K562 (cell line): Measurements from ENCODE around the gene PSMB10. TPM values are rescaled to one million over a fixed set of nuclear protein-coding genes. Genes with fewer than 3 reads are reported as not detected.

Source experiments
- ETV6 ChIP-seq, 3 experiments: fragments of 150-350 bp in 1 of 3; sonication (generic) in 1 of 3; formaldehyde crosslinking in 1 of 3; IDR thresholded peaks; 2 replicates each; pipeline versions ENCODE4 v1.6.1 to v1.8.0; 2014 to 2022; ENCODE audit warnings: borderline replicate concordance in 2 of 3, low read depth in 2 of 3, antibody characterized with exemption in 1 of 3, low read length in 1 of 3, mild to moderate bottlenecking in 1 of 3, missing genetic modification reagents in 1 of 3
- HIVEP1 ChIP-seq: fragments of 250-450 bp; sonication (Bioruptor Pico); IDR thresholded peaks from 2 replicates; pipeline ENCODE4 v1.4.0; 2020; ENCODE audit warnings: mild to moderate bottlenecking
- HNRNPLL ChIP-seq: fragments of 200-400 bp; formaldehyde crosslinking; IDR thresholded peaks from 2 replicates; pipeline ENCODE4 v1.6.1; 2017; ENCODE audit warnings: low read length, low read depth, mild to moderate bottlenecking; ENCODE audit not compliant: poor library complexity, severe bottlenecking
- JUN ChIP-seq, 2 experiments: sonication (generic) in 1 of 2; formaldehyde crosslinking in 1 of 2; IDR thresholded peaks; 2 replicates each; pipeline versions ENCODE4 v1.6.1 to v1.8.0; 2012 to 2022; ENCODE audit warnings: borderline replicate concordance in 2 of 2, mild to moderate bottlenecking in 2 of 2, improper control_type of control experiment in 1 of 2, low read depth in 1 of 2, low read length in 1 of 2, missing genetic modification reagents in 1 of 2
- PRMT5 ChIP-seq: sonication (generic); formaldehyde crosslinking; IDR thresholded peaks from 2 replicates; pipeline ENCODE4 v1.5.0; 2020; ENCODE audit warnings: missing genetic modification reagents
- PURB ChIP-seq: sonication (generic); formaldehyde crosslinking; IDR thresholded peaks from 2 replicates; pipeline ENCODE4 v1.9.0; 2021; ENCODE audit warnings: low read depth, mild to moderate bottlenecking, missing genetic modification reagents
- SMC3 ChIP-seq: conservative IDR thresholded peaks from 2 replicates; pipeline ENCODE4 v1.6.1; 2011; ENCODE audit warnings: low read depth, low read length, improper control_type of control experiment; ENCODE audit not compliant: insufficient read depth
- STAG1 ChIP-seq: sonication (generic); formaldehyde crosslinking; IDR thresholded peaks from 2 replicates; pipeline ENCODE4 v1.5.0; 2020; ENCODE audit warnings: missing genetic modification reagents, borderline replicate concordance
- ZBTB11 ChIP-seq, 3 experiments: fragments of 200-800 bp in 1 of 3; fragments of 250-450 bp in 1 of 3; fragments of 450-650 bp in 1 of 3; sonication (Bioruptor Pico) in 1 of 3; sonication (Bioruptor generic) in 1 of 3; formaldehyde crosslinking in 1 of 3; IDR thresholded peaks; 2 replicates each; pipeline versions ENCODE4 v1.6.1 to v1.8.0; 2016 to 2022; ENCODE audit warnings: mild to moderate bottlenecking in 2 of 3, missing genetic modification characterization in 2 of 3, missing compliant biosample characterization in 1 of 3, moderate library complexity in 1 of 3
- ZNF184 ChIP-seq: sonication (generic); formaldehyde crosslinking; IDR thresholded peaks from 2 replicates; pipeline ENCODE4 v1.5.0; 2020; ENCODE audit warnings: missing genetic modification reagents
- ZNF239 ChIP-seq: fragments of 250-450 bp; sonication (Bioruptor Pico); IDR thresholded peaks from 2 replicates; pipeline ENCODE4 v1.4.0; 2020; ENCODE audit warnings: mild to moderate bottlenecking
- ZNF561 ChIP-seq: fragments of 450-650 bp; formaldehyde crosslinking; conservative IDR thresholded peaks from 2 replicates; pipeline ENCODE4 v1.4.0; 2020; ENCODE audit warnings: mild to moderate bottlenecking, moderate library complexity
- polyA plus RNA-seq, 8 experiments: library from polyadenylated mRNA; depleted of rRNA in 4 of 8; stranded (reverse) in 5 of 8; unstranded in 3 of 8; fragments of >200 nt; fragmentation: Nextera tagmentation in 2 of 8; fragmentation: Illumina TruSeq in 1 of 8; extraction: Ambion mirVana in 2 of 8; extraction: Trizol in 1 of 8; gene quantifications; 2 replicates each; pipeline versions ENCODE4 v1.2.1 to v1.2.3, GENCODE V29; 2011 to 2014; ENCODE audit warnings: inconsistent platforms in 1 of 8, missing spikeins in 1 of 8
- total RNA-seq, 7 experiments: library from RNA; depleted of rRNA in 6 of 7; stranded (reverse); fragments of >200 nt in 6 of 7; fragmentation: Illumina TruSeq in 2 of 7; extraction: Trizol in 2 of 7; gene quantifications; 2 replicates each; pipeline versions ENCODE4 v1.2.1 to v1.2.3, GENCODE V29; 2011 to 2021; ENCODE audit warnings: low replicate concordance in 1 of 7
- TF ChIP-seq, protein P1 (sequence below): fragments of 450-650 bp; formaldehyde crosslinking; IDR thresholded peaks from 2 replicates; pipeline ENCODE4 v1.4.0; 2020; ENCODE audit warnings: mild to moderate bottlenecking, moderate library complexity
- TF ChIP-seq, protein P2 (sequence below): fragments of 250-450 bp; sonication (Bioruptor Pico); IDR thresholded peaks from 2 replicates; pipeline ENCODE4 v1.5.0; 2021; ENCODE audit warnings: mild to moderate bottlenecking, moderate library complexity
- TF ChIP-seq, protein P3 (sequence below): conservative IDR thresholded peaks from 2 replicates; pipeline ENCODE4 v1.6.1; 2011; ENCODE audit warnings: low read depth, mild to moderate bottlenecking, low read length; ENCODE audit not compliant: control insufficient read depth

The PSMB10 gene
- total and polyA plus RNA-seq, 9 of the 15 experiments (the other 6 are each of a cell fraction or from before 2014, with no cell fraction given): 11.7 to 105 (median 51.0) TPM

- TF ChIP-seq ETV6 (IDR thresholded peaks at IDR 0.05; ENCODE audit: borderline replicate concordance in 1 of 2, low read depth in 2 of 2, low read length in 1 of 2) (no peak), ETV6 (CRISPR knock-in tag; IDR thresholded peaks at IDR 0.05; ENCODE audit: borderline replicate concordance) (no peak; the same call in 1 of the 2 replicates), PURB (CRISPR knock-in tag) (no peak), HIVEP1 (CRISPR knock-in tag) (no peak), PRMT5 (0 out of 2 replicates have a peak, but pooled peaks have one; percentile 15), ZNF184 (no peak), ZBTB11 (CRISPR knock-in tag; IDR thresholded peaks at IDR 0.05) (no peak; a peak in 1 of 6 replicates), HNRNPLL (peak; percentile 8), ZNF561 (CRISPR knock-in tag) (no peak), SMC3 (no peak), JUN (IDR thresholded peaks at IDR 0.05; ENCODE audit: borderline replicate concordance, low read depth, low read length) (no peak), JUN (CRISPR knock-in tag; IDR thresholded peaks at IDR 0.05; ENCODE audit: borderline replicate concordance) (no peak), STAG1 (0 out of 2 replicates have a peak, but pooled peaks have one; percentile 22), ZNF239 (CRISPR knock-in tag) (no peak)
- TF ChIP-seq, protein P1, sequence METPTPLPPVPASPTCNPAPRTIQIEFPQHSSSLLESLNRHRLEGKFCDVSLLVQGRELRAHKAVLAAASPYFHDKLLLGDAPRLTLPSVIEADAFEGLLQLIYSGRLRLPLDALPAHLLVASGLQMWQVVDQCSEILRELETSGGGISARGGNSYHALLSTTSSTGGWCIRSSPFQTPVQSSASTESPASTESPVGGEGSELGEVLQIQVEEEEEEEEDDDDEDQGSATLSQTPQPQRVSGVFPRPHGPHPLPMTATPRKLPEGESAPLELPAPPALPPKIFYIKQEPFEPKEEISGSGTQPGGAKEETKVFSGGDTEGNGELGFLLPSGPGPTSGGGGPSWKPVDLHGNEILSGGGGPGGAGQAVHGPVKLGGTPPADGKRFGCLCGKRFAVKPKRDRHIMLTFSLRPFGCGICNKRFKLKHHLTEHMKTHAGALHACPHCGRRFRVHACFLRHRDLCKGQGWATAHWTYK (CRISPR knock-in tag): peak; percentile 52; the same call in 1 of the 2 replicates
- TF ChIP-seq, protein P2, sequence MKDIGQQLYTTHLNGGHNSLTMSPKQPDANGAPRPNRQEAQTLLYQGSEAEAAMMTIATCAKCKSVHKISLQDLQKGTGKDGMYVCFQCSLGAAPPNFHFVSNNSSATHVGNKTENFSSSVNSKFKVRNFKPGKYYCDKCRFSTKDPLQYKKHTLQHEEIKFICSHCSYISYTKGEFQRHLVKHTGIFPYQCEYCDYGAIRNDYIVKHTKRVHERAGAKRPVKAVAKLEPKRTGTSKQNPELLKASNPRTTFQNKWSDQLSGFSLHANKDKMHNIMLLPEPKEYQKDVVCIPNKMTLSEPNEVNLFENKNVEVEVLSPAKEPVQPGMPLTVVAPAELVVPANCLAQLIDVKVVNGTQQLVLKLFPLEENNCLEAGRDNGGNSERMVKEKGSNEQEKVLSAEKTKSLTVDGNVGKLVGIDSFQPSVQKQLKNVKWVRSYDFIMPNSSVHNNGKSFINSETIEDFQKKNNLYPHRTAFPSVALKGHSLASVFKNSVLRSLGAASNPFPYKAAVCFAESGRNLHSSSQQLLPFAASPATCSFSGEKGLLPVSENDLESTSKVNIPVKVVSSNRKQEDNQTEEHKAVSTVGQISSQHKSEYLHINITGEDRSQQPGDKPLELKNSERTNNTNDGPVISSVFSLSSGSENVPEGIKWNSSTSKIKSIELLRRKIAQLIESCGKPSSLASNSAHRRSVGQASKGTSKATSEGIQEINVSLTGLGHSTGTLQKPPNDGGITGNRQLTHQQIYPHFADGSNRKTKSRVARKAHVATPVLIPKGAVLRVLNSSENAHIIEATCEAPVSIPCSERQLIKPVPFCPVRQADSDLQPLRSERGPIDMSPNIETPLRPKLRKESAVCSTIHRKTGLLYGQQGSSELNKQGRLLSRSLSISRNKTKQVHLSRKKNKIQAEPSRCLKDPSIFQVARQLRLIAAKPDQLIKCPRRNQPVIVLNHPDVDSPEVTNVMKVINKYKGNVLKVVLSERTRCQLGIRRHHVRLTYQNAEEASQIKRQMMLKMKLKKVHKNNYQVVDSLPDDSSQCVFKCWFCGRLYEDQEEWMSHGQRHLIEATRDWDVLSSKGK (CRISPR knock-in tag): no peak
- TF ChIP-seq, protein P3, sequence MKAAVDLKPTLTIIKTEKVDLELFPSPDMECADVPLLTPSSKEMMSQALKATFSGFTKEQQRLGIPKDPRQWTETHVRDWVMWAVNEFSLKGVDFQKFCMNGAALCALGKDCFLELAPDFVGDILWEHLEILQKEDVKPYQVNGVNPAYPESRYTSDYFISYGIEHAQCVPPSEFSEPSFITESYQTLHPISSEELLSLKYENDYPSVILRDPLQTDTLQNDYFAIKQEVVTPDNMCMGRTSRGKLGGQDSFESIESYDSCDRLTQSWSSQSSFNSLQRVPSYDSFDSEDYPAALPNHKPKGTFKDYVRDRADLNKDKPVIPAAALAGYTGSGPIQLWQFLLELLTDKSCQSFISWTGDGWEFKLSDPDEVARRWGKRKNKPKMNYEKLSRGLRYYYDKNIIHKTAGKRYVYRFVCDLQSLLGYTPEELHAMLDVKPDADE: no peak
These were observed at the start of gene PSMB10 (continued) for GRCh38 chr16:67936124-67936879.
